ES-I3 (cell line): ENCODE measurements around the gene CNPY2.
"Not testable (repeated sequence)": the region's sequence is repeated elsewhere in the genome, so short reads cannot be mapped to it uniquely, and the experiment has no call there.

Experiments
- H3K36me3 ChIP-seq: 2 replicates; pipeline ENCODE4 v1.6.1; 2013; ENCODE audit warnings: mild to moderate bottlenecking, low read length, control low read depth, moderate library complexity; ENCODE audit not compliant: insufficient read depth
- H3K4me1 ChIP-seq: 2 replicates; pipeline ENCODE4 v1.6.1; 2013; ENCODE audit warnings: mild to moderate bottlenecking, control low read depth, low read length; ENCODE audit not compliant: insufficient read depth
- H3K9ac ChIP-seq: 2 replicates; pipeline ENCODE4 v1.6.1; 2013; ENCODE audit warnings: low read depth, mild to moderate bottlenecking, low read length, moderate library complexity
- H3K9me3 ChIP-seq: 2 replicates; pipeline ENCODE4 v1.6.1; 2013; ENCODE audit warnings: mild to moderate bottlenecking, low read length, moderate library complexity; ENCODE audit not compliant: control insufficient read depth, insufficient read depth

Gene CNPY2

DNA sequence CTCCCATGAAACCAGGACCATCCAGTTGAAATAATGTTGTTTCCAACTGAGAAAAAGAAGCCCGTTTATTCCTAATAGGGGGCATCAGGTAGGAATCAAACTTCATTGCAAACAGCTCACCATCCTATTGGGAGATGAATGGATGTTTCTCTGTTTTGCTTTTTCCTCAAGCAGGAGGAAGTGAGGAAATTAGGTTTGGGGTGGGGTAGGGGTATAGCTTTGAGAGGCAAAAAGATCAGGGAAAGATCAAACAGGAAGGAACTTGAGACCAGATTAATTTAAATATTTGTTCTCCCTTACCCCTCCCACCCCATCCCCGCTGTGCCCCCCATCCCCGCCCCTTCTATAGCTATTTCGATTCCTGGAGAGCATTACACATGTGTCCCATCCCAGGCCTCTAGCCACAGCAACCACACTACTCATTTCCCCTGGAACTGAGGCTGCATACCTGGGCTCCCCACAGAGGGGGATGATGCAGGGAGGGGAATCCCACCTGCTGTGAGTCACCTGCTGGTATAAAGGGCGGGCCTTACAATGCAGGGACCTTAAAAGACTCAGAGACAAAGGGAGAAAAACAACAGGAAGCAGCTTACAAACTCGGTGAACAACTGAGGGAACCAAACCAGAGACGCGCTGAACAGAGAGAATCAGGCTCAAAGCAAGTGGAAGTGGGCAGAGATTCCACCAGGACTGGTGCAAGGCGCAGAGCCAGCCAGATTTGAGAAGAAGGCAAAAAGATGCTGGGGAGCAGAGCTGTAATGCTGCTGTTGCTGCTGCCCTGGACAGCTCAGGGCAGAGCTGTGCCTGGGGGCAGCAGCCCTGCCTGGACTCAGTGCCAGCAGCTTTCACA, 22.7 kb upstream of the CNPY2 start, which contains the start of gene IL23A:
Gene IL23A (plus strand): TSS at position 577 of the 850 bp plus-strand sequence. CDS start 161 bp downstream, at position 738.
- Histone ChIP-seq H3K4me1 (peaks cover 27% of the 10 kb centered on the region), H3K9me3 (no peaks in the 10 kb centered on the region), H3K36me3 (peaks cover 3% of the 10 kb centered on the region; the same call in 1 of the 2 replicates), H3K9ac (peak within 1 kb of the TSS; percentile 34; the same call in 1 of the 2 replicates)

DNA sequence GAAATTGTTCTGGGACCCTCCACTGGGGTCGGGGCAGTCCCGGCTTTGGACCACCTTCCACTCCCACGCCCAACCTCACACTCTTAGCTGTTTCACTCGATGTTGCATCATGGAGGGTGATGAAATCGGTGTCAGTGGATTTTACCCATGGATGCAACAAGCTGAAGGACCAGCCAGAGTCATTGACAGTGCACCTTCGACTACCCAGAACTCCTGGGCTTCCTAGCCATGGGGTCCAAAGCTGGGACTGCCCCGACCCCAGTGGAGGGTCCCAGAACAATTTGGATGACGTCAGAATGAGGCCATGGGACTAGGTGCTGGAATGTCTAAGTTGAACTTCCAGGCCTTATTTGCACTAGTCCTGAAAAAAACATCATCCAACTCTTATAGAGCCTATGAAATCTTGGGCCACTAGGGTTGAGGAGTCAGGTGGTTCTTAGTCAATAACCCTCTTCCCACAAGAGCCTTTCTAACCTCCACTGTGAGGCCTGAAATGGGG, 22.0 kb upstream of the CNPY2 start:
- Histone ChIP-seq H3K9ac (no peak overlapping the region), H3K36me3 (no peaks in the 10 kb centered on the region), H3K4me1 (peaks cover 27% of the 10 kb centered on the region), H3K9me3 (no peaks in the 10 kb centered on the region)

DNA sequence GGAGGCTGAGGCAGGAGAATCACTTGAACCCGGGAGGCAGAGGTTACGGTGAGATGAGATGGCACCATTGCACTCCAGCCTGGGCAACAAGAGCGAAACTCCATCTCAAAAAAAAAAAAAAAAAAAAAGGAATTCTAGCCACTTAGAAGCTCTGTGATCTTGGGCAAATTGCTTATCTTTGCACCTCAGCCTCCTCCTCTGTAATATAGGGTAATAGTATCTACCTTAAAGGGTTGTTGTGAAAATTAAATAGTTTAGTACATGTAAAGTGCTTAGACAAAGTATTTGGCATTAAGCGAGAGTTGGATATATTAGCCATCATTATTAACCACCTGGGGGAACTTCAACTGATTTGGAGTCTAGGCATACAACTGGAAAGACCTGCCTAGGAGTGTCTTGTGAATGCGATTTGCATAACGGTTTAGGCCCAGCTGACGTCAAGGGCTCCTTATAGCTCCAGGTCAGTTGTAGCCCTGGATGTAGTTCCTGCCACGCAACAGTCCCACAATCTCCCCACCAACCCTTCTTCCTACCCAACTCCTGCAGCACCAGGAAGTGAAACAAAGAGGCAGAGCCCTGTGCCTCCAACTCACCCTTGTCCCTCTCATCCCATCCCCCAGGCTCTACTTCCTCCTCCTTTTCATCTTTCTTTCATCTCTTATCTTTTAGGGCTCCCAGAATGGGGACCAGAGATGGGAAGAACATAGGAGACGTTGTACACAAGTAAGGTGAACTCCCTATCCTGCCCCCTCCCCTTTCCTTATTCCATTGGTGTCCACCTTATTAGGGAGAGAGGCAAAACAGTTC, 20.8 kb upstream of the CNPY2 start:
- H3K4me1 ChIP-seq: peaks cover 27% of the 10 kb centered on the region
- H3K36me3 ChIP-seq: no peaks in the 10 kb centered on the region
- no peaks in the 10 kb centered on the region for H3K9me3 ChIP-seq
- no peak overlapping the region for H3K9ac ChIP-seq

GRCh38 chr12:56335527-56335926, 19.7 kb upstream of the CNPY2 start:
- H3K4me1 ChIP-seq: peaks cover 27% of the 10 kb centered on the region
- not testable (repeated sequence) for H3K9ac ChIP-seq, H3K36me3 ChIP-seq, H3K9me3 ChIP-seq

DNA sequence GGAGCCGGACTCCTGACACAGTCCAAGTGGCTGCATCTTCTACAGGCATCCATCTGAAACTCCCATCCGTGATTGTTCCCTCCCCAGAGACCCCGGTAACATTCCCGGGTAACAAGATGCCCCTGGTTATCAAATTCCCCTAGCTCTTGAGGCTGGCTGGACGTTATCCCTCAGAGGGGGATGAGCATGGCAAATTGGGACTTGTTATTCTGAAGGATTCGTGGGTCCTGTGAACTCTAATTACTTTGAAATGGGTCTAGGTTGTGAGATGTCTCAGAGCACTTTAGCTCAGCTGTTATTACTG, 18.7 kb upstream of the CNPY2 start:
- peaks cover 27% of the 10 kb centered on the region for H3K4me1 ChIP-seq
- H3K36me3 ChIP-seq: no peaks in the 10 kb centered on the region
- peak overlapping the region; percentile 84 for H3K9ac ChIP-seq
- no peaks in the 10 kb centered on the region for H3K9me3 ChIP-seq

GRCh38 chr12:56333679-56334489, 18.1 kb upstream of the CNPY2 start, which contains the start of gene PAN2:
PAN2 (minus strand) TSS chr12:56334000; CDS start chr12:56333094, 906 bp downstream.
- no peaks in the 10 kb centered on the region for H3K9me3 ChIP-seq
- H3K4me1 ChIP-seq: peaks cover 21% of the 10 kb centered on the region
- H3K9ac ChIP-seq: peak within 1 kb of the TSS; percentile 84
- no peaks in the 10 kb centered on the region for H3K36me3 ChIP-seq

- Histone ChIP-seq H3K36me3 (no peaks in the 10 kb centered on the region), H3K4me1 (peaks cover 18% of the 10 kb centered on the region), H3K9me3 (no peaks in the 10 kb centered on the region), H3K9ac (peak overlapping the region; percentile 84)
These were observed 17.4 kb upstream of the CNPY2 start for GRCh38 chr12:56333197-56333678.

GRCh38 chr12:56332512-56333196, 16.9 kb upstream of the CNPY2 start:
- H3K4me1 ChIP-seq: peaks cover 12% of the 10 kb centered on the region
- no peaks in the 10 kb centered on the region for H3K9me3 ChIP-seq
- peak overlapping the region; percentile 84 for H3K9ac ChIP-seq
- no peaks in the 10 kb centered on the region for H3K36me3 ChIP-seq

GRCh38 chr12:56330936-56331490, 15.2 kb upstream of the CNPY2 start:
- H3K4me1 ChIP-seq: peaks cover 4% of the 10 kb centered on the region
- no peaks in the 10 kb centered on the region for H3K9me3 ChIP-seq
- no peaks in the 10 kb centered on the region for H3K36me3 ChIP-seq
- no peak overlapping the region for H3K9ac ChIP-seq

GRCh38 chr12:56326533-56326932, 10.7 kb upstream of the CNPY2 start:
- Histone ChIP-seq H3K9me3 (no peaks in the 10 kb centered on the region), H3K9ac (no peak overlapping the region), H3K36me3 (peaks cover 11% of the 10 kb centered on the region; the same call in 1 of the 2 replicates), H3K4me1 (no peaks in the 10 kb centered on the region)

DNA sequence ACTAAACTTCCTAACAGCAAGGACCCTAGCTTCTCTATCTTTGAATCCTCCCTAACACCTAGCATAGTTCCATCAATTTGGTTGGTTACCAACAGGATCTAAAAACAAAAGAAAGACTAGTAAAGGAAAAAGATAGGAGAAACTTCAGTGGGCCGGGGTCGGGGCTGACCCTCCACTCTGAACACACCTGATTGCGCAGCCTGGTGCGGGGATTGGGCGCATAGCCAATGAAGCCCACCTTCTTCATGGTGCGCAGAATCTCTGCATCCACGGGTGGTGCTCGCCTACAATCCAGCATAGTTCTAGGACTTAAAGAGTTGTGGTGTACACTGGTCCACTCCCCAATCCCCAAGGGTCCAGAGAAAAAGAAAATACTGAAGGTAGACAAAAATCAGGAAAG, 10.3 kb upstream of the CNPY2 start:
- H3K36me3 ChIP-seq: peaks cover 11% of the 10 kb centered on the region; the same call in 1 of the 2 replicates

DNA sequence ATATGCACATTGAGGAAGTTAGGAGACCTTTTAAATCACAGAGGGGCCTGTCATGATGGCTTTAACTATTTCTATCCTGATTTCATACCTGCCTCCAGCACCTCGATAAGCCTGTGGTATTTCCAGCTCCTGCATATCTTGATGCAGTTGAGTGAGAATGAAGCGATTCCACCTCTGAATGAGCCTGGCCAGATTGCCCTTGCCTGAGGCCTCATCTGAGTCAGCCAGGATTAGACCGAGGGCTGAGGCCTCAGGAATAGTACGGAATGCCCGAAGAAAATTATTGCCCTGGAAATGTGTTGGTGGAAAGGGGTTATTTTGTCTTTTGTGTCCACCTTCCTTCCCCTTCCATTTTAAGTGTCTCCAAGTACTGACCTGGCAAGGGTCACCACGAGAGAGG, 8.4 kb upstream of the CNPY2 start:
- Histone ChIP-seq H3K9me3 (no peaks in the 10 kb centered on the region), H3K4me1 (no peaks in the 10 kb centered on the region), H3K36me3 (peaks cover 13% of the 10 kb centered on the region; the same call in 1 of the 2 replicates), H3K9ac (no peak overlapping the region)

More for the DNA sequence above, 10.3 kb upstream of the CNPY2 start:
- Histone ChIP-seq H3K4me1 (no peaks in the 10 kb centered on the region), H3K9ac (no peak overlapping the region), H3K9me3 (no peaks in the 10 kb centered on the region)

DNA sequence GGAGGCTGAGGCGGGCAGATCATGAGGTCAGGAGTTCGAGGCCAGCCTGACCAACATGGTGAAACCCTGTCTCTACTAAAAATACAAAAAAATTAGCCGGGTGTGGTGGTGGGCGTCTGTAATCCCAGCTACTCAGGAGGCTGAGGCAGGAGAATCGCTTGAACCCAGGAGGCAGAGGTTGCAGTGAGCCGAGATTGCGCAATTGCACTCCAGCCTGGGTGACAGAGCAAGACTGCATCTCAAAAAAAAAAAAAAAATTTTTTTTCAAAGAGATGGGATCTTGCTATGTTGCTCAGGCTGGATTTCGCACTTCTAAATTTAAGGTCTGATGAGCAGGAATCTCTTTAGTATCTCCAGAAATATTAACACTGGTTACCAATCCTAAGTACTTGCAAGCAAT, 5.8 kb upstream of the CNPY2 start:
- H3K4me1 ChIP-seq, H3K9me3 ChIP-seq, H3K9ac ChIP-seq: not testable (repeated sequence)
- H3K36me3 ChIP-seq: peaks cover 17% of the 10 kb centered on the region; the same call in 1 of the 2 replicates
